GM19452 (cell line): Measurements from ENCODE around the gene KIF1B.
"Not testable (repeated sequence)": the region's sequence is repeated elsewhere in the genome, so short reads cannot be mapped to it uniquely, and the experiment has no call there.

Experiments
- ATAC-seq: cut with Tn5 transposase; IDR thresholded peaks from one replicate; pipeline ENCODE4 v1.9.1; 2021; ENCODE audit not compliant: unreplicated experiment

The KIF1B gene

DNA sequence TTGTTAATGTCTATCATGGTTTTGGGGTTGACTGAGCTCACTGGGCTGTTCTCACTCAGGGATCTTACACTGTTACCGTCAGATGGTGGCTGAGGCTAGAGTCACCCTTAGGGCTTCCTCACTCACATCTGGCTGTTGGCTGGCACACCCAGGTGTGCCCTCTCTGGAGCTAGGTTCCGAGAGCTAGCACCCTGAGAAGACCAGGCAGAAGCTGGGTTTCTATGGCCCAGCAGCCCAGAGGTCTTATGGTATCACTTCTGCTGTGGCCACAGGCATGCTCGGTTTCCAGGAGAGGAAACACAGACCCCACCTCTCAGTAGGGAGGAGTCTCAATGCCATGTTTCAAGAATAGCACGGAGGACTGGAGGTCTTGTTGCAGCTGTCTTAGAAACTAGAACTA lies 20.7 kb upstream of the KIF1B start:
- no peak for ATAC-seq

- no peak for ATAC-seq
Measured at GRCh38 chr1:10192263-10192662, 18.1 kb upstream of the KIF1B start.

DNA sequence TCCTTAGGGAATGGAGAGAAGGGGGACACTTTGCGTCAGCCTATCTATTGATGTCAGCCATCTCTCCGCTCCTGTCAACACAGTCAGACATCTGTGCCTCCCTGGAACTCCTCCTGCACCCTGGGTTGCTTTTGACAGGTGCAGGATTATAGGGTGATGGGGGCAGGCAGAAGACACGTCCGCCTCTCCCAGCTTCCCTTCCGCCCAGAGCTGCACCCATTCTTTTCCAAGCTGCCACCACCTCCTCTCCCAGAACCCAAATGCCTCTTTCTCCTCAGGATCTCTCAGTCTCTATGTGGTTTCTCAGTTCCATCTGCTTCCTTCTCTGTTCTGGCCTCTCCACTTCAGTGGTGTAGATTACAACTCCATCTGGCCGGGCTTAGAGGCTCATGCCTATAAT lies 17.1 kb upstream of the KIF1B start:
- ATAC-seq = no peak

- no peak for ATAC-seq
Measured at GRCh38 chr1:10195570-10195969, 14.8 kb upstream of the KIF1B start.

- ATAC-seq = no peak
Measured at GRCh38 chr1:10196976-10197375, 13.4 kb upstream of the KIF1B start.

GRCh38 chr1:10200620-10201019 lies 9.8 kb upstream of the KIF1B start:
- ATAC-seq = no peak

DNA sequence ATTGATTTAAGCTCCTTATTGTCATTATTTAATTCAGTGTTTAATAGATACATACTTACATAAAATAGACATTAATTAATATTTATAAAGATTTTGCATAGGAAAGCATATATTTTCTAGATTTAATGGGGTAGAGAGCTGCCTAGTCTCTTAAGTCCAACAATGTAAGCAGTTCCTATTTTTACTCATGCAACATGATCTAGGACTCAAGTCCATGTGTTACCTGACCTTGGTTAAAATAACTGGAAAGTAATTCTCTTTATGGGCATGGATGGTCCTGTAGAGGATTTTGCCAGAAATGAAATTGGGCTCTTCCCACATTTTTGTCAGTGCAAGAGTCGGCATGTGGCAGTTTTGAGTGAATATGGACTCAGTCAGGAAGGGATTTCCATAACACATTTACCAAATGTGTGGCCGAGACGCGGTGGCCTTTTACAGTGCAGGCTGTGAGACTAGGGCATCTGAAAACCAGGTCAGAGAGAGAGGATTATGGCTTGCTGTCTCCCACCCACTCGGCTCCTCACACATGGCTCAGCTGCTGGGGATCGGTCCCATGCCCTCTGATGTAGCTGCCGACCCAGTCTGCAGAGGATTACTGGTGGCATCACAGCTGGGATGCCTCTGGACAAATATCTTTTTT lies 6.2 kb upstream of the KIF1B start:
- no peak for ATAC-seq

DNA sequence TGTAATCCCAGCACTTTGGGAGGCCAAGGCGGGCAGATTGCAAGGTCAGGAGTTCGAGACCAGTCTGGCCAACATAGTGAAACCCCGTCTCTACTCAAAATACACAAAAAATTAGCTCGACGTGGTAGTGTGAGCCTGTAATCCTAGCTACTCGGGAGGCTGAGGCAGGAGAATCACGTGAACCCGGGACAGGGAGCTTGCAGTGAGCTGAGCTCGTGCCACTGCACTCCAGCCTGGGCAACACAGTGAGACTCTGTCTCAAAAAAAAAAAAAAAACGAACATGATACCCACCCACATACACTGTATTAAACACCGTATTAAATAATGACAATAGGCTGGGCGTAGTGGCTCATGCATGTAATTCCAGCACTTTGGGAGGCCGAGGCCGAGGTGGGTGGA lies 5.2 kb upstream of the KIF1B start:
- not testable (repeated sequence) for ATAC-seq

GRCh38 chr1:10207810-10208209 lies 2.6 kb upstream of the KIF1B start:
- no peak for ATAC-seq

DNA sequence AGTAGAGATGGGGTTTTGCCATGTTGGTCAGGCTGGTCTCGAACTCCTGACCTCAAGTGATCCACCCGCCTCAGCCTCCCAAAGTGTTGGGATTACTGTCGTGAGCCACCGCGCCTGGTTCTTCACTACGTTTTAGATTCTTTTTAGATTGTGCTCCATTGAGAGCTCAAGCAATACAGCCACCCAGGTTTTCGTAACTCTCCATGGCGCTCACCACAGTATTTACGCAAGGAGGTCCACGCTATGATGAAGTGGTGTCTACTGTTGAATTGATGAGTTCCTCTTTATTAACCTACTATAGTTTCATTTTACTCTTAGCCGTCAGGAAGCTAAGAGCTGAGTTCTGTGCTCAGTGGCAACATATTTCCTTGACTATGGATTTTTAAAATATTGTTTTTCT lies 1.8 kb upstream of the KIF1B start:
- no peak for ATAC-seq

DNA sequence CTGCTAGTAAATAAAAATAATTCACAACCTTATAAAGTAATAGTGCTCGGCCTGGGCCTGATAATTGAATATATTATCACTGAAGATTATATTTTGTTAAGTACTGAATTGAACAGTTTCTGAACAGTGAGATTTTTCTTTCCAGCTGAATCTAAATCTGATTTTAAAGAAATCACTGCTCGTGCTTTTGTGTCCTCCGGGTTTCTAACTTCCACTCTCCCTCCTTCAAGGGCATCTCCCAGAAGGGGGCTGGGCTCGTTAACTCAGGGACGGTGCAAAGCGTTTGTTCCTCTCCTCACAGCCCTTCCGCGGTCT lies 823 bp upstream of the KIF1B start:
- no peak for ATAC-seq

GRCh38 chr1:10210841-10211804 lies 753 bp downstream of the KIF1B start:
- peak; percentile 5 for ATAC-seq

- ATAC-seq = no peak
Measured at GRCh38 chr1:10211805-10212410, 1.5 kb downstream of the KIF1B start.

DNA sequence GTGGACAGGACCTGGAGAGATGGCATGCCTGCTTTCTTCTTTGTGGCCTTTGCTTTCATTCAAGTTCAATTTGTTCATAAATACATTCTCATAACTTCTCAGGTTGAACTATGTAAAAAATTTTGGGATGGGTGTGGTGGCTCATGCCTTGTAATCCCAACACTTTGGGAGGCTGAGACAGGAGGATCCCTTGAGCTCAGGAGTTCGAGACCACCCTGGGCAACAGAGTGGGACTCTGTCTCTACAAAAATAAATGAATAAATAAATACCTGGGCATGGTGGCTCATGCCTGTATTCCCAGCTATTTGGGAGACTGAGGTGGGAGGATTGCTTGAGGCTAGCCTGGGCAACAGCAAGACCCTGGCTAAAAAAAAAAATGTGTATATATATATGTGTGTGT lies 2.1 kb downstream of the KIF1B start:
- ATAC-seq = no peak

- no peak for ATAC-seq
Measured at GRCh38 chr1:10213186-10213705, 2.9 kb downstream of the KIF1B start.

DNA sequence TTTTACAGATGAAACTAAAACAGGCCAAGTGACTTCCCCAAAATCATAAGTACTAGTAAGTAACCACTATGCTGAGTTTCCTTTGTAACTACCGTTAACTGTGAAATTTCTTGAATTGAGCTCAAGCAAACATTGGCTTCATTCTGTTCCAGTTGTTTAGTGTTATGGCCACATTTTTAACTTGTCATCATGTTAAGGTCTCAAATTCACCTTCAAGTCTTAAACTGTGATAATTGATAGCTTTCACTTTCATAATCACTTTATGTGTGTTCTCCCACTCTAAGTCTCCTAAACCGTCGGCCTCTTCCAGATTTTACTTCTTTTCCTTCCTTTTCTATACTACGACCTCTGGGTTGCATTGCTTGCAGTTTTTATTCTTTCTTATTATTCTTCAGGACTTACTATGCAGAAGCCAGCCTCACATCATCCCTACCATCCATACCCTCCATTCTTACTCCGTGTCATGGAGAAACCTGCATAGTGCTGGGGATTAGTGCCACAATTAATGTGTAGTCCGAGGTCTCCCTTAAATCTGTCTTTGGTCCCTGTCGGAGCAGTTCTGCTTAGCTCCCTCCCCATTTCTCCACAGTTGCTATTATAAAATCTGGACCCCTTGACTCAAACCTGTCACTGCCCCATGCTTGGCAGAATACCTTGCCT lies 5.8 kb downstream of the KIF1B start:
- no peak for ATAC-seq

DNA sequence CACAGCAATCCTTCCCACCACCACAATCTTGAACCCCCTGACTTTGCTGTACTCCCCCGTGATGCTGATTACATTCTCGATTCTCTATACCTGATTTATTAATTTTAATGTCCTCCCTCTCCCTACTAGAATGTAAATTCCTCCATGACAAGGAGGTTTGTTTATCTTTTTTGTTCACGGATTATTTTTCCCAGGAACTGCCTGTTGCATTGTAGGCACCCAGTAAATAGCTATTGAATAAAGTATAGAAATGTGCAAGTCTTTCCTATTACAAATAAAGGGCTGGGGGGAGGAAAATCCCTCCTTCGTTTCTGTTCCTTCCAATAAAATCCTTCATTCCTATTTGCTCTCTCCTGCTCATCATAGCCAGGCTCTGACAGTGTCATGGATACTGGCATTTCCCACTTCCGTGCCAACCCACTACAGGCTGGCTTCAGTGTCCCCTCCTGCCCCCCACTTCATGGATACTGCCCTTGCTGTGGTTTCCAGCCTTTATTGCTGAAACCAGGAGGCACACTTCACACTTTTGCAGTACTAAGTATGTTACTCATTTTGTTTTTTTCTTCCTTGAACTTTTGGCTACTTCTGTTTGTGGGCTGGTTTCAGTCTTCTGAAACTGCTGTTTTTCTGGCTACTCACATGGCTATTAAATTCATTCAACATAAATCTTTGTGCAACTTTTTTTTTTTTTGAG lies 7.5 kb downstream of the KIF1B start:
- ATAC-seq = no peak

DNA sequence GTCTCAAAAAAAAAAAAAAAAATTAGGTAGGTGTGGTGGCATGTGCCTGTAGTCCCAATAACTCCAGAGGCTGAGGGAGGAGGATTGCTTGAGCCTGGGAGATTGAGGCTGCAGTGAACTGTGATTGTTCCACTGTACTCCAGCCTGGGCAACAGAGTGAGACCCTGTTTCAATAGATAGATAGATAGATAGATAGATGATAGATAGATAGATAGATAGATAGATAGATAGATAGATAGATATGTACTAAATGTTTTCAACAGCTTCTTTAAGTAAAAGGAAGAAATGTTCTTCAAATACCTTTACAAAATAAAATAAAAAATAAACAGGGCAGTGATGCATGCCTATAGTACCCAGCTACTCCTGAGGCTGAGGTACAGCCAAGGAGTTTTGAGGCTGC lies 9.8 kb downstream of the KIF1B start:
- no peak for ATAC-seq

- ATAC-seq = not testable (repeated sequence)
Measured at GRCh38 chr1:10220657-10221056, 10.3 kb downstream of the KIF1B start.

GRCh38 chr1:10225573-10225972 lies 15.2 kb downstream of the KIF1B start:
- no peak for ATAC-seq

GRCh38 chr1:10228528-10228927 lies 18.2 kb downstream of the KIF1B start:
- no peak for ATAC-seq
